Caco-2 (cell line): ENCODE measurements around the gene HIGD2A. TPM values are rescaled to one million over a fixed set of nuclear protein-coding genes. Genes with fewer than 3 reads are reported as not detected.

ENCODE experiments used
- BruUV-seq: library from RNA; stranded (reverse); fragments of 400-500 nt; replicated peaks from 2 replicates; lab custom pipeline; 2021; lab: Mats Ljungman, UMichigan
- CTCF ChIA-PET: fragments of 300-600 bp; sonication (Branson Sonifier 250); formaldehyde crosslinking; loops from one replicate; lab custom pipeline; 2022; ENCODE audit warnings: antibody characterized with exemption; lab: Charles Lee
- POLR2A ChIA-PET: fragments of 300-600 bp; sonication (Branson Sonifier 250); formaldehyde crosslinking; loops from one replicate; lab custom pipeline; 2022; ENCODE audit warnings: antibody characterized with exemption; lab: Charles Lee
- DNase-seq, 2 experiments: peaks; one replicate each; pipeline versions ENCODE4 v3.0.0 to v3.0.0-alpha.2; 2020 to 2022
- H3K27me3 ChIP-seq: replicated peaks from 2 replicates; pipeline ENCODE4 v1.6.0; 2011; ENCODE audit warnings: low read length; ENCODE audit not compliant: control insufficient read depth, insufficient read depth
- H3K36me3 ChIP-seq: 2 replicates; pipeline ENCODE4 v1.5.1; 2011; ENCODE audit warnings: low read length; ENCODE audit not compliant: control insufficient read depth, insufficient read depth
- H3K4me1 ChIP-seq: fragments of 250-450 bp; sonication (Bioruptor Pico); 2 replicates; pipeline ENCODE4 v1.5.1; 2020; ENCODE audit warnings: mild to moderate bottlenecking
- H3K4me3 ChIP-seq: 2 replicates; pipeline ENCODE4 v1.5.1; 2011; ENCODE audit warnings: low read depth, mild to moderate bottlenecking, control low read depth, low read length
- H3K9me3 ChIP-seq: fragments of 250-450 bp; sonication (Bioruptor Pico); 2 replicates; pipeline ENCODE4 v1.5.1; 2020; ENCODE audit warnings: mild to moderate bottlenecking, moderate library complexity
- H3K27ac Mint-ChIP-seq: one replicate; pipeline ENCODE4 v1.8.0; 2022; ENCODE audit warnings: mixed read lengths; ENCODE audit not compliant: unreplicated experiment
- H3K27me3 Mint-ChIP-seq: one replicate; pipeline ENCODE4 v1.8.0; 2022; ENCODE audit warnings: mixed read lengths; ENCODE audit not compliant: insufficient read depth, unreplicated experiment
- H3K36me3 Mint-ChIP-seq: one replicate; pipeline ENCODE4 v1.8.0; 2022; ENCODE audit warnings: mild to moderate bottlenecking, mixed read lengths; ENCODE audit not compliant: insufficient read depth, unreplicated experiment
- H3K4me1 Mint-ChIP-seq: one replicate; pipeline ENCODE4 v1.8.0; 2022; ENCODE audit warnings: low read depth, mixed read lengths; ENCODE audit not compliant: unreplicated experiment
- H3K4me3 Mint-ChIP-seq: one replicate; pipeline ENCODE4 v1.8.0; 2022; ENCODE audit warnings: mild to moderate bottlenecking, moderate library complexity, mixed read lengths; ENCODE audit not compliant: unreplicated experiment
- H3K9me3 Mint-ChIP-seq: one replicate; pipeline ENCODE4 v1.8.0; 2022; ENCODE audit warnings: mixed read lengths; ENCODE audit not compliant: unreplicated experiment
- CTCF ChIP-seq, 2 experiments: fragments of 200-600 bp in 1 of 2; IDR thresholded peaks; 1 replicate in 1 of 2; 2 replicates in 1 of 2; pipeline versions ENCODE4 v1.5.1 to v1.8.0; 2011 to 2022; ENCODE audit warnings: antibody characterized with exemption in 1 of 2, control low read depth in 1 of 2, inconsistent platforms in 1 of 2, low read depth in 1 of 2, low read length in 1 of 2, mild to moderate bottlenecking in 1 of 2, moderate library complexity in 1 of 2; ENCODE audit not compliant: insufficient read depth in 1 of 2, severe bottlenecking in 1 of 2, unreplicated experiment in 1 of 2
- intact Hi-C: fragments of 100-400 bp; cut with micrococcal nuclease; formaldehyde crosslinking; loops from one replicate; pipeline ENCODE4 v1.10.0; 2022; ENCODE audit not compliant: unreplicated experiment
- total RNA-seq: library from RNA; stranded (reverse); gene quantifications from 2 replicates; pipeline ENCODE4 v1.2.3, GENCODE V29; 2022

The HIGD2A gene
- total RNA-seq, 1 experiment from 2014 or later, result 110 TPM

- Histone ChIP-seq H3K9me3 (no peaks in the 10 kb centered on the region), H3K4me1 (peaks cover 4% of the 10 kb centered on the region; the same call in 1 of the 2 replicates), H3K27me3 (no peaks in the 10 kb centered on the region), H3K4me3 (no peak overlapping the region), H3K36me3 (no peaks in the 10 kb centered on the region)
- peaks cover 70% of the 10 kb centered on the region for H3K36me3 Mint-ChIP-seq
- intact Hi-C loops, result no loop called here
- H3K9me3 Mint-ChIP-seq, result no peaks in the 10 kb centered on the region
- CTCF ChIA-PET, result no interaction called here
- no peak for DNase-seq
- POLR2A ChIA-PET, result no interaction called here
- no peaks in the 10 kb centered on the region for H3K27me3 Mint-ChIP-seq
- H3K4me1 Mint-ChIP-seq, result no peaks in the 10 kb centered on the region
- BruUV-seq, result no TSS peak
- no peak overlapping the region for H3K4me3 Mint-ChIP-seq
- TF ChIP-seq CTCF (IDR thresholded peaks at IDR 0.05; ENCODE audit: insufficient read depth in 1 of 2, low read depth in 1 of 2, low read length in 1 of 2, severe bottlenecking in 1 of 2, unreplicated experiment in 1 of 2), result no peak
- H3K27ac Mint-ChIP-seq, result no peak overlapping the region
These were observed 4.6 kb upstream of the HIGD2A start for GRCh38 chr5:176383961-176384360.

GRCh38 chr5:176384366-176384930 lies 4.1 kb upstream of the HIGD2A start:
- ChIA-PET POLR2A (no interaction called here), CTCF (no interaction called here)
- Histone ChIP-seq H3K4me1 (peaks cover 4% of the 10 kb centered on the region; the same call in 1 of the 2 replicates), H3K27me3 (no peaks in the 10 kb centered on the region), H3K4me3 (no peak overlapping the region), H3K36me3 (no peaks in the 10 kb centered on the region), H3K9me3 (no peaks in the 10 kb centered on the region)
- H3K36me3 Mint-ChIP-seq, result peaks cover 75% of the 10 kb centered on the region
- no peaks in the 10 kb centered on the region for H3K27me3 Mint-ChIP-seq
- no TSS peak for BruUV-seq
- no peak overlapping the region for H3K27ac Mint-ChIP-seq
- no peak for TF ChIP-seq CTCF (IDR thresholded peaks at IDR 0.05; ENCODE audit: insufficient read depth in 1 of 2, low read depth in 1 of 2, low read length in 1 of 2, severe bottlenecking in 1 of 2, unreplicated experiment in 1 of 2)
- DNase-seq, result no peak
- intact Hi-C loops, result no loop called here
- H3K4me1 Mint-ChIP-seq, result no peaks in the 10 kb centered on the region
- no peaks in the 10 kb centered on the region for H3K9me3 Mint-ChIP-seq
- no peak overlapping the region for H3K4me3 Mint-ChIP-seq

- peak overlapping the region; percentile 30 for H3K27ac Mint-ChIP-seq
- no peak for TF ChIP-seq CTCF (IDR thresholded peaks at IDR 0.05; ENCODE audit: insufficient read depth in 1 of 2, low read depth in 1 of 2, low read length in 1 of 2, severe bottlenecking in 1 of 2, unreplicated experiment in 1 of 2)
- CTCF ChIA-PET, result no interaction called here
- no TSS peak for BruUV-seq
- H3K4me3 Mint-ChIP-seq, result no peak overlapping the region
- H3K36me3 Mint-ChIP-seq, result peaks cover 76% of the 10 kb centered on the region
- POLR2A ChIA-PET, result no interaction called here
- DNase-seq, result no peak
- H3K9me3 Mint-ChIP-seq, result no peaks in the 10 kb centered on the region
- Histone ChIP-seq H3K9me3 (no peaks in the 10 kb centered on the region), H3K36me3 (no peaks in the 10 kb centered on the region), H3K4me3 (no peak overlapping the region), H3K27me3 (no peaks in the 10 kb centered on the region), H3K4me1 (peaks cover 4% of the 10 kb centered on the region; the same call in 1 of the 2 replicates)
- H3K27me3 Mint-ChIP-seq, result no peaks in the 10 kb centered on the region
- intact Hi-C loops, result no loop called here
- H3K4me1 Mint-ChIP-seq, result no peaks in the 10 kb centered on the region
These were observed 3.6 kb upstream of the HIGD2A start for GRCh38 chr5:176384991-176385390.
